ENCODE measurements around the gene PXDN. TPM values are rescaled to one million over a fixed set of nuclear protein-coding genes. Genes with fewer than 3 reads are reported as not detected.

The PXDN gene
- total and polyA plus RNA-seq, 2 donors (not counting 1 experiment from before 2014, with no cell fraction given), result 0.21 to 1.4 TPM

DNA sequence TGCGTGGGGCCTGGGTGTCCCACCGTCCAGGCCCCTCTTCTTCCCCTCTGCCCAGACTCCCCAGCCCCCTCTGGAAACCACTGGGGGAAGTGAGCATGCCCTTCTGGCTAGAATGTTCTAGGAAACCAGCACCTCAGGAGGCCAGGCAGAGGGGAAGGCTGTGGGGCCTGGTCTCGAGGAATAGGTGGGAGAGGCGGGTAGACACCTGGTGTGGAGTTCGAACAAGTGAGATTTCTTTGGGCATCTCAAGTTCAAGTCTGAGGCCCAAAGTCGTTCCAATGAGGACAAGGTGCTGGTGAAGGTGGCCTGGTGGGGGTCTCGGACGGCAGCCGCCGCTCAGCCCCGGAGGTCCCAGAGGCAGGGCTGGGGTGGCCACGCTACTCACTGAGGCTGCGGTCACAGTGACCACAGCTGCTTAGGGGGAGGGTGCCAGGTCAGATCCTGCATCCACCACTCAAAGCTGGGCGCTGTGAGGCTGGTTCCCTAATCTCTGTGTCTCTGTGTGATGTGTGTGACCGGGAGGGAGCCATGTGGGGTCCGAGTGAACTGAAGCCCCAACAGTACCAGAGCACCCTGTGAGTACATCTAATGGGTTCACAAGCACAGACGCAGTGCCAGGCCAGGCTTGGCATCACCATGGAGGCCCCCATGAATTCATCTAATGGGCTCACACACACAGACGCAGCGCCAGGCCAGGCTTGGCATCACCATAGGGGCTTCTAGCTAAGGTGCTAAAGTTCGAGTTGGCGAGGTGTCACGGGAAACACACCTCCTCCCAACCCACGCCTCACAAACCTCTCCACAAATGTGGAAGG lies 26.5 kb upstream of the PXDN start:
- no peaks in the 10 kb centered on the region for H3K79me2 ChIP-seq (ENCODE audit: control insufficient read depth, insufficient read depth, low read length)
- no peak overlapping the region for H3K9ac ChIP-seq (ENCODE audit: low read length)
- intact Hi-C loops (cut with micrococcal nuclease), result no loop called here
- H3K4me1 Mint-ChIP-seq, result no peaks in the 10 kb centered on the region
- WGBS (ENCODE audit: insufficient coverage), result 92% methylated on average over 20 of the region's 23 CpGs
- no peak for TF ChIP-seq EZH2 (IDR thresholded peaks at IDR 0.05; ENCODE audit: borderline replicate concordance, insufficient read depth, low read depth, low read length, poor library complexity, severe bottlenecking)
- TF ChIP-seq, protein P1, sequence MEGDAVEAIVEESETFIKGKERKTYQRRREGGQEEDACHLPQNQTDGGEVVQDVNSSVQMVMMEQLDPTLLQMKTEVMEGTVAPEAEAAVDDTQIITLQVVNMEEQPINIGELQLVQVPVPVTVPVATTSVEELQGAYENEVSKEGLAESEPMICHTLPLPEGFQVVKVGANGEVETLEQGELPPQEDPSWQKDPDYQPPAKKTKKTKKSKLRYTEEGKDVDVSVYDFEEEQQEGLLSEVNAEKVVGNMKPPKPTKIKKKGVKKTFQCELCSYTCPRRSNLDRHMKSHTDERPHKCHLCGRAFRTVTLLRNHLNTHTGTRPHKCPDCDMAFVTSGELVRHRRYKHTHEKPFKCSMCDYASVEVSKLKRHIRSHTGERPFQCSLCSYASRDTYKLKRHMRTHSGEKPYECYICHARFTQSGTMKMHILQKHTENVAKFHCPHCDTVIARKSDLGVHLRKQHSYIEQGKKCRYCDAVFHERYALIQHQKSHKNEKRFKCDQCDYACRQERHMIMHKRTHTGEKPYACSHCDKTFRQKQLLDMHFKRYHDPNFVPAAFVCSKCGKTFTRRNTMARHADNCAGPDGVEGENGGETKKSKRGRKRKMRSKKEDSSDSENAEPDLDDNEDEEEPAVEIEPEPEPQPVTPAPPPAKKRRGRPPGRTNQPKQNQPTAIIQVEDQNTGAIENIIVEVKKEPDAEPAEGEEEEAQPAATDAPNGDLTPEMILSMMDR (IDR thresholded peaks at IDR 0.05), result no peak
- H3K4me3 ChIP-seq (ENCODE audit: control extremely low read depth in 1 of 5, extremely low read depth in 1 of 5, insufficient read depth in 1 of 5, low read depth in 2 of 5, low read length in 4 of 5), result no peak overlapping the region
- peaks cover 7% of the 10 kb centered on the region for H3K27me3 Mint-ChIP-seq
- no peaks in the 10 kb centered on the region for H4K20me1 ChIP-seq (ENCODE audit: control insufficient read depth, insufficient read depth, low read length, poor library complexity, severe bottlenecking)
- H3K4me3 Mint-ChIP-seq, result no peak overlapping the region
- no peak overlapping the region for H3K27ac ChIP-seq (ENCODE audit: low read length in 2 of 2)
- H3K4me1 ChIP-seq (ENCODE audit: control insufficient read depth in 2 of 2, insufficient read depth in 2 of 2, low read length in 2 of 2), result no peaks in the 10 kb centered on the region
- peaks cover 0 to 3% (median 0%) of the 10 kb centered on the region in 4 experiments for H3K27me3 ChIP-seq (replicated peaks in 1 of 4; ENCODE audit: control extremely low read depth in 1 of 4, control insufficient read depth in 3 of 4, insufficient read depth in 4 of 4, low read length in 3 of 4)
- no peak overlapping the region for H3K27ac Mint-ChIP-seq
- POLR2A ChIA-PET, result no interaction called here
- DNase-seq, result no peak
- H3K9me3 ChIP-seq (ENCODE audit: control extremely low read depth in 1 of 3, control insufficient read depth in 2 of 3, insufficient read depth in 1 of 3, low read length in 2 of 3), result peaks cover 0 to 16% (median 0%) of the 10 kb centered on the region in 3 donors
- H3K4me2 ChIP-seq (replicated peaks; ENCODE audit: low read depth, low read length, poor library complexity, severe bottlenecking), result no peak overlapping the region
- ATAC-seq (ENCODE audit: low read depth), result no peak
- H2AFZ ChIP-seq (ENCODE audit: insufficient read depth, low read depth, low read length, poor library complexity, severe bottlenecking), result no peak overlapping the region
- CTCF ChIA-PET, result interaction anchor here (1.3 kb wide), 1 partner anchor 1241 kb away, joined by 3 read pairs; no protein-coding TSS in a partner anchor
- no peaks in the 10 kb centered on the region for H3K36me3 ChIP-seq (replicated peaks in 1 of 2; ENCODE audit: control extremely low read depth in 1 of 2, control insufficient read depth in 1 of 2, extremely low read depth in 1 of 2, insufficient read depth in 2 of 2, low read length in 1 of 2)
- no peaks in the 10 kb centered on the region for H3K9me3 Mint-ChIP-seq (ENCODE audit: insufficient read depth)
